ENCODE measurements around the gene SYNE2. TPM values are rescaled to one million over a fixed set of nuclear protein-coding genes. Genes with fewer than 3 reads are reported as not detected.

SYNE2 gene
- total and polyA plus RNA-seq, 2 donors from 2014 or later, result 65.9 to 461 TPM

DNA sequence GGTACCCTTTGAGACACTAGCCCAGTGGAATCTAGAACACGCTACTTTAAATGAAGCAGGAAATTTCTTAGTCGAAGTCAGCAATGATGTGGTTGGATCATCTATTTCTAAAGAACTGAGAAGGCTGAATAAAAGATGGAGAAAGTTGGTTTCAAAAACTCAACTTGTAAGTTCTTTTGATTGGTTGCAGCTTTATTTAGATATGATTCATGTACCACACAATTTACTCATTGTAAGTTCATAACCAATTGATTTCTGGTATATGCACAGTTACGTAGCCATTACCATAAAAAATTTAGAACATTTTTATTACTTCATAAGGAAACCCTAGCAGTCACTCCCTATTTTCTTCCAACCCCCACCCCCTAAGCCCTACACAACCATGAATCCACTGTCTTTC lies 129.8 kb downstream of the SYNE2 start:
- FAIRE-seq (no peak), DNase-seq (no peak)
- Histone ChIP-seq H3K4me1 (ENCODE audit: control insufficient read depth in 2 of 3, insufficient read depth in 2 of 3, low read depth in 1 of 3, low read length in 3 of 3) (no peaks in the 10 kb centered on the region), H3K36me3 (ENCODE audit: control insufficient read depth in 2 of 3, insufficient read depth in 3 of 3, low read length in 3 of 3) (peaks cover 0 to 22% (median 10%) of the 10 kb centered on the region in 3 donors), H3K27me3 (ENCODE audit: control insufficient read depth, insufficient read depth, low read length) (no peaks in the 10 kb centered on the region), H3K4me3 (ENCODE audit: low read length in 3 of 3) (no peak overlapping the region), H3K9me3 (ENCODE audit: control insufficient read depth in 2 of 3, insufficient read depth in 1 of 3, low read length in 3 of 3) (no peaks in the 10 kb centered on the region), H3K9ac (ENCODE audit: low read length in 3 of 3) (no peak overlapping the region), H3K27ac (ENCODE audit: low read depth in 2 of 2, low read length in 2 of 2) (no peak overlapping the region)
- intact Hi-C loops (cut with DNase I), result no loop called here
- no peak for TF ChIP-seq CTCF (IDR thresholded peaks at IDR 0.05; ENCODE audit: borderline replicate concordance, extremely low read depth, insufficient read depth)

DNA sequence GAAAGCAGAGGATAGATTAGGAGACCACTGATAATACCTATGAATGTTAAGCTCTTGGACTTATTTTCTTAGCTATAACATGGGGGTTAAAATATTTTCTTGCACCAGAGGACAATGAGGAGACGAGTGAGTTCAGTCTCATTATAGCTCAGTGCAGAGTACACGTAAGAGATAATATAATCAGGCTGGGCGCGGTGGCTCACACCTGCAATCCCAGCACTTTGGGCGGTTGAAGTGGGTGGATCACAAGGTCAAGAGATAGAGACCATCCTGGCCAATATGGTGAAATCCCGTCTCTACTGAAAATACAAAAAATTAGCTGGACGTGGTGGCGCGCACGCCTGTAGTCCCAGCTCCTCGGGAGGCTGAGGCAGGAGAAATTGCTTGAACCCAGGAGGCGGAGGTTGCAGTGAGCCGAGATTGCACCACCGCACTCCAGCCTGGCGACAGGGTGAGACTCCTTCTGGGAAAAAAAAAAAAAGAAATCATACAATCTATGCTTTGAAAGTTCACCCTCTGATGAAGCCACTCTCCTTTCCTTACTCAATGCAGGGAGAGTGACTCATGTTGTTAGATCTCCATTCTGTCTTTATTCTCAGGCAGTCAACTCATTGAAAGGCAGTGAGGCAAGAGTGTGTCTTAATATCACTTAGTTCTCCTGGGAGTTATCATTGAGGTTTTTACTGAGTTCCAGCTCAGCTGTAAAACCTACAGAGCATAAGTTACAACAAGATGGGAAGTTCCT lies 134.2 kb downstream of the SYNE2 start:
- Histone ChIP-seq H3K36me3 (ENCODE audit: control insufficient read depth in 2 of 3, insufficient read depth in 3 of 3, low read length in 3 of 3) (peaks cover 0 to 27% (median 10%) of the 10 kb centered on the region in 3 donors), H3K4me1 (ENCODE audit: control insufficient read depth in 2 of 3, insufficient read depth in 2 of 3, low read depth in 1 of 3, low read length in 3 of 3) (no peaks in the 10 kb centered on the region), H3K4me3 (ENCODE audit: low read length in 3 of 3) (no peak overlapping the region), H3K9me3 (ENCODE audit: control insufficient read depth in 2 of 3, insufficient read depth in 1 of 3, low read length in 3 of 3) (no peaks in the 10 kb centered on the region), H3K27ac (ENCODE audit: low read depth in 2 of 2, low read length in 2 of 2) (no peak overlapping the region), H3K27me3 (ENCODE audit: control insufficient read depth, insufficient read depth, low read length) (no peaks in the 10 kb centered on the region), H3K9ac (ENCODE audit: low read length in 3 of 3) (no peak overlapping the region)
- TF ChIP-seq CTCF (IDR thresholded peaks at IDR 0.05; ENCODE audit: borderline replicate concordance, extremely low read depth, insufficient read depth), result no peak
- intact Hi-C loops (cut with DNase I), result no loop called here
- FAIRE-seq (no peak), DNase-seq (no peak)

GRCh38 chr14:63988579-63988978 lies 135.8 kb downstream of the SYNE2 start:
- Histone ChIP-seq H3K4me3 (ENCODE audit: low read length in 3 of 3) (no peak overlapping the region), H3K36me3 (ENCODE audit: control insufficient read depth in 2 of 3, insufficient read depth in 3 of 3, low read length in 3 of 3) (peaks cover 2 to 26% (median 17%) of the 10 kb centered on the region in 3 donors), H3K4me1 (ENCODE audit: control insufficient read depth in 2 of 3, insufficient read depth in 2 of 3, low read depth in 1 of 3, low read length in 3 of 3) (no peaks in the 10 kb centered on the region), H3K9ac (ENCODE audit: low read length in 3 of 3) (no peak overlapping the region), H3K9me3 (ENCODE audit: control insufficient read depth in 2 of 3, insufficient read depth in 1 of 3, low read length in 3 of 3) (no peaks in the 10 kb centered on the region), H3K27me3 (ENCODE audit: control insufficient read depth, insufficient read depth, low read length) (no peaks in the 10 kb centered on the region), H3K27ac (ENCODE audit: low read depth in 2 of 2, low read length in 2 of 2) (no peak overlapping the region)
- intact Hi-C loops (cut with DNase I), result no loop called here
- FAIRE-seq (no peak), DNase-seq (no peak)
- no peak for TF ChIP-seq CTCF (IDR thresholded peaks at IDR 0.05; ENCODE audit: borderline replicate concordance, extremely low read depth, insufficient read depth)

All from kidney (tissue), 14 donors.